Thymus (tissue), 11 donors: ENCODE measurements around the gene SCLY. TPM values are rescaled to one million over a fixed set of nuclear protein-coding genes. Genes with fewer than 3 reads are reported as not detected.

Experiments
- DNase-seq, 9 donors: peaks; one replicate each; pipeline ENCODE4 v3.0.0-alpha.2; 2013; ENCODE audit warnings: low spot score in 9 of 9, low read depth in 6 of 9, missing footprints in 1 of 9
- H3K27ac ChIP-seq, 2 donors: one replicate each; pipeline ENCODE4 v1.5.1; 2013; ENCODE audit warnings: control low read depth in 1 of 2, low read depth in 1 of 2, low read length in 1 of 2, mild to moderate bottlenecking in 1 of 2, moderate library complexity in 1 of 2
- H3K27me3 ChIP-seq, 2 donors: one replicate each; pipeline ENCODE4 v1.5.1; 2013; ENCODE audit warnings: low read length in 1 of 2; ENCODE audit not compliant: control insufficient read depth in 2 of 2, insufficient read depth in 1 of 2
- H3K36me3 ChIP-seq, 2 donors: one replicate each; pipeline ENCODE4 v1.5.1; 2013; ENCODE audit warnings: low read length in 1 of 2, mild to moderate bottlenecking in 1 of 2, moderate library complexity in 1 of 2; ENCODE audit not compliant: control insufficient read depth in 2 of 2, insufficient read depth in 2 of 2
- H3K4me1 ChIP-seq, 2 donors: one replicate each; pipeline ENCODE4 v1.5.1; 2013; ENCODE audit warnings: low read length in 2 of 2; ENCODE audit not compliant: control insufficient read depth in 2 of 2, insufficient read depth in 2 of 2
- H3K4me3 ChIP-seq, 2 donors: one replicate each; pipeline ENCODE4 v1.5.1; 2013; ENCODE audit warnings: low read length in 2 of 2, control low read depth in 1 of 2, mild to moderate bottlenecking in 1 of 2
- H3K9me3 ChIP-seq, 2 donors: one replicate each; pipeline ENCODE4 v1.5.1; 2013; ENCODE audit warnings: low read length in 1 of 2, mild to moderate bottlenecking in 1 of 2; ENCODE audit not compliant: control insufficient read depth in 2 of 2, insufficient read depth in 1 of 2
- WGBS: extraction: QIAGEN DNeasy Blood & Tissue Kit; methylation state at CpG from one replicate; pipeline ENCODE4 v1.1.7; 2013; 5-methylcytosine and 5-hydroxymethylcytosine counted together
- polyA plus RNA-seq: library from polyadenylated mRNA; stranded (reverse); fragments of 200-250 nt; gene quantifications from one replicate; pipeline ENCODE4 v1.2.3, GENCODE V29; 2013
- total RNA-seq: library from RNA; stranded (reverse); fragments of 120-200 nt; gene quantifications from one replicate; pipeline ENCODE4 v1.2.4, GENCODE V29; 2013
- donor health status: healthy.

The SCLY gene
- total and polyA plus RNA-seq, 2 donors = 10.4 to 17.4 TPM

- Histone ChIP-seq H3K36me3 (no peaks in the 10 kb centered on the region), H3K4me3 (no peak overlapping the region), H3K9me3 (peaks cover 0 to 4% of the 10 kb centered on the region in 2 donors), H3K4me1 (no peaks in the 10 kb centered on the region), H3K27ac (no peak overlapping the region), H3K27me3 (peaks cover 2 to 20% of the 10 kb centered on the region in 2 donors)
- 97% methylated on average over 19 of the region's 19 CpGs for WGBS
- DNase-seq = no peak
These were observed 63.8 kb downstream of the SCLY start for GRCh38 chr2:238124488-238125126.

DNA sequence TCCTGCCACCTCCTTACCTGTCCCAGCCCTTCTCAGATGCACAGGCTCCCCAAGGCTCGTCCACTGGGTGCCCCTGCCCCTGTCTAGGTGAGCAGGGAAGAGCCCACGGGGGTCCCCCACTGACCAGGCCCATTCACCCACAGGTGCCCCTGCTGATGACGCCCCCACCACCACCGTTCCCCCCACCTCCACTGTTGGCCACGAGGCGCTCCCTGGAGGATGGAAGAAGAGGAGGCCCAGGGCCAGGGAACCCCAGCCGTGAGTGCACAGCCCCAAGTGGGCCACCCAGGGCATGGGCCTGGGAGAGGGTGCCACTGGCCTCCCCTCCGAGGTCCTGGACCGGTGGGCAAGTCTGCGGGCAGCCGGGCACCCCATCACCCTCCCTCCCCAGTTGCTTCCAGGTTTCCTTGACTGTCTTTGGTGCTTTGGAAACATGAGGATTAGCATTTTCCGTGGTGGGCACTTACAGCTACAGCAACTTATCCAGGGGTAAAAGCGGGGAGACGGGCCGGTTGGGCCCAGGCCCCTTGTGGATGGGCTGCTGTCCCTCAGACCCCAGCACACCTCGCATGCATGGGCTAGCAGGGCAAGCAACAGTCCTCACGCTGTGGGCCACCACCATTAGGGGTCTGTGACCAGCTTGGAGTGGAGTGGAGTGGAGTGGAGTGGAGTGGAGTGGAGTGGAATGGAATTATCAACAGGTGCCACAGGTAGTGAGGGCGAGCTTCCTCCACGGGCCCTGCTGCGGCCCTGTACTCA, 64.5 kb downstream of the SCLY start:
- H3K27me3 ChIP-seq = peaks cover 0 to 13% of the 10 kb centered on the region in 2 donors
- WGBS = 96% methylated on average over 20 of the region's 20 CpGs
- H3K4me3 ChIP-seq = no peak overlapping the region
- DNase-seq = no peak
- H3K27ac ChIP-seq = no peak overlapping the region
- peaks cover 0 to 4% of the 10 kb centered on the region in 2 donors for H3K9me3 ChIP-seq
- no peaks in the 10 kb centered on the region for H3K4me1 ChIP-seq
- no peaks in the 10 kb centered on the region for H3K36me3 ChIP-seq

DNA sequence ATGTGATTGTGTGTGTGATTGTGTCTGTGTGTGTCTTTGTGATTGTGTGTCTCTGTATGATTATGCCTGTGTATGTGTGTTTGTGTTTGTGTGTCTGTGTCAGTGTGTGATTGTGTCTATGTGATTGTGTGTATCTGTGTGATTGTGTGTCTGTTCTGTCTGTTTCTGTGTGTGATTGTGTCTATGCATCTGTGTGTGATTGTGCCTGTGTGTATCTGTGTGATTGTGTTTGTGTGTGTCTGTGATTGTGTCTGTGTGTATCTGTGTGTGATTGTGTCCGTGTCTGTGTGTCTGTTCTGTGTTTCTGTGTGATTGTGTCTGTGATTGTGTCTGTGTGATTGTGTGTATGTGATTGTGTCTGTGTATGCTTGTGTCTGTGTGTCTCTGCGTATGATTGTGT, 65.5 kb downstream of the SCLY start:
- Histone ChIP-seq H3K4me3 (no peak overlapping the region), H3K4me1 (no peaks in the 10 kb centered on the region), H3K36me3 (no peaks in the 10 kb centered on the region), H3K27me3 (peaks cover 0 to 4% of the 10 kb centered on the region in 2 donors), H3K9me3 (peaks cover 0 to 4% of the 10 kb centered on the region in 2 donors), H3K27ac (no peak overlapping the region)
- no peak for DNase-seq
- 98% methylated on average over 2 of the region's 2 CpGs for WGBS

- no peak overlapping the region for H3K4me3 ChIP-seq
- H3K27me3 ChIP-seq = peaks cover 0 to 4% of the 10 kb centered on the region in 2 donors
- no peak for DNase-seq
- no peaks in the 10 kb centered on the region for H3K4me1 ChIP-seq
- 95% methylated on average over 2 of the region's 2 CpGs for WGBS
- peaks cover 0 to 4% of the 10 kb centered on the region in 2 donors for H3K9me3 ChIP-seq
- H3K36me3 ChIP-seq = no peaks in the 10 kb centered on the region
- H3K27ac ChIP-seq = no peak overlapping the region
These were observed 66.0 kb downstream of the SCLY start for GRCh38 chr2:238126775-238127164.

- no peaks in the 10 kb centered on the region for H3K36me3 ChIP-seq
- DNase-seq = peak in 1 of 9 donors; percentile 23
- H3K27ac ChIP-seq = no peak overlapping the region
These were observed 66.6 kb downstream of the SCLY start for GRCh38 chr2:238127165-238128060.

DNA sequence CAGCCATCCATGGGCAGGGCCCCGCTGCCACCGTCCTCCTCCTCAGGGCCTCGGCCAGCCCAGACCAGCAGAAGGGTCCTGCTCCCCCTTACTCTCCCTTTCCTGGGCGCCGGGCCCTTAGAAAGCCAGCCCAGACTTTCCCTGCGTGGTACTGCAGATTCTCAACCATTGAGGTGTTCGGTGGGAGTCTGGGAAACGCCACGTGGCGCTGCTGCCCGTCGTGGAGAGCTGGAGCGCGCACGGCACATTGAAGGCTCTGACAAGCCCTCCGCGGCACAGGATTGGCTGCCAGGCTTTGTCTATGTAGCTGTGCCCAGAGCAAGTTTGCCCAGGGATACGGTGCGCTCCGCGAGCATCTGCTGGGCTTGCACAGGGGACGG, 67.2 kb downstream of the SCLY start:
- H3K27me3 ChIP-seq = peaks cover 0 to 2% of the 10 kb centered on the region in 2 donors
- DNase-seq = no peak
- H3K4me1 ChIP-seq = no peaks in the 10 kb centered on the region
- 93% methylated on average over 22 of the region's 22 CpGs for WGBS
- no peak overlapping the region for H3K4me3 ChIP-seq
- H3K27ac ChIP-seq = no peak overlapping the region
- peaks cover 0 to 4% of the 10 kb centered on the region in 2 donors for H3K9me3 ChIP-seq
- H3K36me3 ChIP-seq = no peaks in the 10 kb centered on the region

More at GRCh38 chr2:238127165-238128060, 66.6 kb downstream of the SCLY start:
- no peaks in the 10 kb centered on the region for H3K4me1 ChIP-seq
- 71% methylated on average over 36 of the region's 36 CpGs for WGBS
- H3K4me3 ChIP-seq = no peak overlapping the region
- peaks cover 0 to 4% of the 10 kb centered on the region in 2 donors for H3K9me3 ChIP-seq
- H3K27me3 ChIP-seq = peaks cover 0 to 2% of the 10 kb centered on the region in 2 donors

DNA sequence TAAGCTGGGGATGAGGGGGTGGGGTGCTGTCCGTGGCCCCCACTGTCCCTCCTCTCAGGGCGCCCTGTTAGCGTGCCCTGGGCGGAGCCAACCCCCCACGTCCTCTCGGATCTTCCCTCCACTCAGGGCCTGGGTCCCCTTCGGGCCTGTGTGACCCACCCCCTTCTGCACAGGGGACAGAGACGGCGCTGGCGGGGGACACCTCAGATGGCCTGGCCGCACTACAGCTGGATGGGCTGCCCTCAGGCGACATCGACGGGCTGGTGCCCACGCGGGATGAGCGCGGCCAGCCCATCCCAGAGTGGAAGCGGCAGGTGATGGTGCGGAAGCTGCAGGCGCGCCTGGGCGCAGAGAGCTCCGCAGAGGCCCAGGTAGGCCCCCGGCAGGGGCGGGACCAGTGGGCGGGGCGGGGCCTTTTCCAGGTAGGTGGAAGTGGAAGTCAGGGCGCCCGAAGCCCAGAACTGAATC, 67.8 kb downstream of the SCLY start:
- Histone ChIP-seq H3K36me3 (no peaks in the 10 kb centered on the region), H3K4me1 (no peaks in the 10 kb centered on the region), H3K4me3 (no peak overlapping the region), H3K9me3 (peaks cover 0 to 4% of the 10 kb centered on the region in 2 donors), H3K27ac (no peak overlapping the region), H3K27me3 (peaks cover 0 to 2% of the 10 kb centered on the region in 2 donors)
- 83% methylated on average over 30 of the region's 30 CpGs for WGBS
- no peak for DNase-seq

- no peak overlapping the region for H3K4me3 ChIP-seq
- H3K27ac ChIP-seq = no peak overlapping the region
- peaks cover 0 to 4% of the 10 kb centered on the region in 2 donors for H3K9me3 ChIP-seq
- H3K4me1 ChIP-seq = no peaks in the 10 kb centered on the region
- 94% methylated on average over 22 of the region's 22 CpGs for WGBS
- H3K27me3 ChIP-seq = peaks cover 0 to 2% of the 10 kb centered on the region in 2 donors
- DNase-seq = no peak
- no peaks in the 10 kb centered on the region for H3K36me3 ChIP-seq
These were observed 68.6 kb downstream of the SCLY start for GRCh38 chr2:238129166-238130010.
